K562 (cell line): ENCODE results near the gene AHCY. TPM values are rescaled to one million over a fixed set of nuclear protein-coding genes. Genes with fewer than 3 reads are reported as not detected.
"Not testable (repeated sequence)": the region's sequence is repeated elsewhere in the genome, so short reads cannot be mapped to it uniquely, and the experiment has no call there.

Experiments used
- ATAC-seq: fragments of 200-7000 bp; cut with Tn5 transposase; 3 replicates; pipeline ENCODE4 v1.9.1; 2020; ENCODE audit warnings: moderate library complexity
- BruUV-seq: library from RNA; stranded (reverse); fragments of 400-500 nt; replicated peaks from 2 replicates; lab custom pipeline; 2021; lab: Mats Ljungman, UMichigan
- CTCF ChIA-PET: fragments of 300-600 bp; formaldehyde crosslinking; extraction: SDS; loops from one replicate; lab custom pipeline; 2021; ENCODE audit warnings: low intra/inter-chr PET ratio; lab: Yijun Ruan, JAX
- POLR2A ChIA-PET: fragments of 300-600, 350-650 bp; sonication (Branson Sonifier 250); formaldehyde crosslinking; extraction: SDS; loops from one replicate; lab custom pipeline; 2021; ENCODE audit warnings: antibody characterized with exemption, inconsistent platforms; lab: Yijun Ruan, JAX
- DNase-seq, 4 experiments: peaks; one replicate each; pipeline versions ENCODE4 v3.0.0 to v3.0.0-alpha.2; 2011 to 2018; ENCODE audit warnings: low spot score in 3 of 4, mixed read lengths in 3 of 4; ENCODE audit errors: extremely low read depth in 1 of 4
- FAIRE-seq: peaks from 2 replicates; lab custom pipeline; 2011; peaks lifted over from hg19 to GRCh38; lab: Jason Lieb, UNC
- H2AFZ ChIP-seq: 2 replicates; pipeline ENCODE4 v1.6.0; 2011; ENCODE audit warnings: low read depth, low read length, control low read depth, inconsistent platforms
- H3K27ac ChIP-seq: fragments of 200-600 bp; 3 replicates; pipeline ENCODE4 v1.8.0; 2011; ENCODE audit warnings: low read depth, mild to moderate bottlenecking, control low read depth, inconsistent platforms, low read length, moderate library complexity, mixed read lengths; ENCODE audit errors: extremely low read depth
- H3K27me3 ChIP-seq, 2 experiments: fragments of 300-600 bp in 1 of 2; 2 replicates in 1 of 2; 3 replicates in 1 of 2; pipeline versions ENCODE4 v1.6.0 to v1.8.0; 2011; ENCODE audit warnings: inconsistent platforms in 2 of 2, low read length in 2 of 2, mild to moderate bottlenecking in 1 of 2, mixed read lengths in 1 of 2, moderate library complexity in 1 of 2; ENCODE audit not compliant: control insufficient read depth in 2 of 2, insufficient read depth in 2 of 2
- H3K36me3 ChIP-seq: fragments of 300-600 bp; 3 replicates; pipeline ENCODE4 v1.8.0; 2011; ENCODE audit warnings: mild to moderate bottlenecking, low read length, inconsistent platforms; ENCODE audit not compliant: control insufficient read depth, insufficient read depth
- H3K4me1 ChIP-seq, 2 experiments: fragments of 200-600 bp in 1 of 2; replicated peaks in 1 of 2; 2 replicates in 1 of 2; 3 replicates in 1 of 2; pipeline versions ENCODE4 v1.5.1 to v1.8.0; 2011; ENCODE audit warnings: inconsistent platforms in 2 of 2, low read length in 2 of 2, mild to moderate bottlenecking in 1 of 2, mixed read lengths in 1 of 2, moderate library complexity in 1 of 2; ENCODE audit not compliant: control insufficient read depth in 2 of 2, insufficient read depth in 2 of 2
- H3K4me2 ChIP-seq: 2 replicates; pipeline ENCODE4 v1.6.1; 2011; ENCODE audit warnings: low read length, control low read depth, inconsistent platforms, mixed read lengths; ENCODE audit not compliant: insufficient read depth
- H3K4me3 ChIP-seq: fragments of 200-600 bp; sonication (generic), shearing (Covaris generic); 2 replicates; pipeline ENCODE4 v1.5.1; 2016; ENCODE audit warnings: control low read depth, inconsistent platforms
- H3K79me2 ChIP-seq: fragments of 200-600 bp; 3 replicates; pipeline ENCODE4 v1.8.0; 2011; ENCODE audit warnings: low read length, inconsistent platforms; ENCODE audit not compliant: control insufficient read depth, insufficient read depth
- H3K9ac ChIP-seq, 2 experiments: 2 replicates each; pipeline versions ENCODE4 v1.6.0 to v1.6.1; 2011; ENCODE audit warnings: low read depth in 2 of 2, low read length in 2 of 2, control low read depth in 1 of 2, inconsistent platforms in 1 of 2, mild to moderate bottlenecking in 1 of 2, mixed read lengths in 1 of 2; ENCODE audit not compliant: insufficient read depth in 1 of 2
- H3K9me1 ChIP-seq: one replicate; pipeline ENCODE4 v1.6.0; 2011; ENCODE audit warnings: inconsistent platforms, mild to moderate bottlenecking, low read length, moderate library complexity; ENCODE audit not compliant: control insufficient read depth, insufficient read depth
- H3K9me3 ChIP-seq: replicated peaks from 2 replicates; pipeline ENCODE4 v1.5.1; 2011; ENCODE audit warnings: low read depth, low read length, inconsistent platforms; ENCODE audit not compliant: control insufficient read depth, insufficient read depth
- H4K20me1 ChIP-seq: replicated peaks from 2 replicates; pipeline ENCODE4 v1.6.1; 2011; ENCODE audit warnings: low read length, inconsistent platforms, mixed read lengths; ENCODE audit not compliant: control insufficient read depth, insufficient read depth
- CTBP1 ChIP-seq: fragments of 450-650 bp; IDR thresholded peaks from 2 replicates; pipeline ENCODE4 v1.6.1; 2016; ENCODE audit warnings: borderline replicate concordance
- HDAC1 ChIP-seq, 2 experiments: fragments of 450-650 bp; IDR thresholded peaks; 2 replicates each; pipeline ENCODE4 v1.6.1; 2016 to 2017; ENCODE audit warnings: inconsistent platforms in 1 of 2, mild to moderate bottlenecking in 1 of 2, moderate library complexity in 1 of 2
- NFYB ChIP-seq: IDR thresholded peaks from 2 replicates; pipeline ENCODE4 v1.6.1; 2011; ENCODE audit warnings: mild to moderate bottlenecking, moderate library complexity; ENCODE audit not compliant: insufficient read length; ENCODE audit errors: extremely low read depth
- RNF2 ChIP-seq: sonication (generic); IDR thresholded peaks from 2 replicates; pipeline ENCODE4 v1.6.1; 2016
- SNIP1 ChIP-seq: fragments of 450-650 bp; IDR thresholded peaks from 2 replicates; pipeline ENCODE4 v1.7.1; 2017; ENCODE audit warnings: low read depth, mild to moderate bottlenecking
- TFAM ChIP-seq: fragments of 250-450 bp; sonication (Bioruptor Pico); conservative IDR thresholded peaks from 2 replicates; pipeline ENCODE4 v1.5.0; 2021; ENCODE audit warnings: mild to moderate bottlenecking, moderate library complexity
- THRAP3 ChIP-seq: fragments of 450-650 bp; IDR thresholded peaks from 2 replicates; pipeline ENCODE4 v1.6.1; 2016; ENCODE audit warnings: mild to moderate bottlenecking, inconsistent platforms, borderline replicate concordance
- ZNF589 ChIP-seq: fragments of 200-800 bp; sonication (Bioruptor generic); IDR thresholded peaks from 2 replicates; pipeline ENCODE4 v1.6.1; 2016; ENCODE audit warnings: low read depth, missing genetic modification characterization, missing compliant biosample characterization
- WGBS: fragments of 100-300 bp; shearing (Covaris generic); methylation state at CpG from one replicate; pipeline ENCODE4 v1.1.6; 2016; ENCODE audit warnings: low coverage, mixed read lengths; ENCODE audit not compliant: insufficient coverage; ENCODE audit errors: missing lambda C conversion rate; 5-methylcytosine and 5-hydroxymethylcytosine counted together
- in situ Hi-C: fragments of 300-500 bp; cut with MboI; formaldehyde crosslinking; loops from 4 replicates; pipeline ENCODE4 v1.15.0; 2018; ENCODE audit warnings: inconsistent platforms, mixed read lengths
- intact Hi-C: fragments of 100-400 bp; cut with micrococcal nuclease; formaldehyde crosslinking; loops from 2 replicates; pipeline ENCODE4 v1.14.2; 2022
- polyA plus RNA-seq, 8 experiments: library from polyadenylated mRNA; depleted of rRNA in 4 of 8; stranded (reverse) in 5 of 8; unstranded in 3 of 8; fragments of >200 nt; fragmentation: Nextera tagmentation in 2 of 8; fragmentation: Illumina TruSeq in 1 of 8; extraction: Ambion mirVana in 2 of 8; extraction: Trizol in 1 of 8; gene quantifications; 2 replicates each; pipeline versions ENCODE4 v1.2.1 to v1.2.3, GENCODE V29; 2011 to 2014; ENCODE audit warnings: inconsistent platforms in 1 of 8, missing spikeins in 1 of 8
- total RNA-seq, 7 experiments: library from RNA; depleted of rRNA in 6 of 7; stranded (reverse); fragments of >200 nt in 6 of 7; fragmentation: Illumina TruSeq in 2 of 7; extraction: Trizol in 2 of 7; gene quantifications; 2 replicates each; pipeline versions ENCODE4 v1.2.1 to v1.2.3, GENCODE V29; 2011 to 2021; ENCODE audit warnings: low replicate concordance in 1 of 7
- TF ChIP-seq, protein P1 (sequence below), 2 experiments: fragments of 450-650 bp; IDR thresholded peaks; 2 replicates each; pipeline ENCODE4 v1.6.1; 2018; ENCODE audit warnings: mild to moderate bottlenecking in 2 of 2, low read depth in 1 of 2; ENCODE audit not compliant: partially characterized antibody in 2 of 2

AHCY gene
- total and polyA plus RNA-seq, 9 of the 15 experiments (the other 6 are each of a cell fraction or from before 2014, with no cell fraction given): 82.5 to 269 (median 190) TPM

DNA sequence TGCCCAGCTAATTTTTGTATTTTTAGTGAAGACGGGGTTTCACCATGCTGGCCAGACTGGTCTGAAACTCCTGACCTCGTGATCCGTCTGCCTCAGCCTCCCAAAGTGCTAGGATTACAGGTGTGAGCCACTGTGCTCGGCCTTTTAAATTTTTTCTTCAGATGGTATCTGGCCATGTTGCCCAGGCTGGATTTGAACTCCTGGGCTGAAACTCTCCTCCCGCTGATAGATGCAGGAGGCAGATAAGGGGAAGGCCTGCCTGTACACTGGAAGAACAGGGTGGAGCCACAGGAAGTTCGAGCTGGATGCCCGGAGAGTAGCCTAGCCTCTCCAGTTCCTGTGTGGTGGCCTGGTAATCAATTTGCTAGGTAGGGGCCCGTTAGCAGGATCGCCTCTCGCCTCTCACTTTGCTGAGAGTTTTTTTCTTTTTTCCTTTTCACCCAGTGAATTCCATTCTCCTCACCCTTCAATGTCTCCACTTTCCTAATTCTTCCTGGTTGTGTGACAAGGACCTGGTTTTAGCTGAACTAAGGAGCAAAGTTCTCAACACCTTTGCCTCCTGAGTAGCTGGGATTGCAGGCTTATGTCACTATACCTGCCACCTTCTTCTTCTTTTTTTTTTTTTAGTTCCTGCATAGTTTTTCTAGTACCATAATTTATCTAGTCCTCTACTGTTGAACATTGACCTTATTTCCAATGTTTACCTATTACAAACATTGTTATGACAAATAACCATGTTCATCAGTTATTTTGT, 40.5 kb upstream of the AHCY start (continued):
- TF ChIP-seq ZNF589 (CRISPR knock-in tag) (no peak), TFAM (CRISPR knock-in tag) (no peak), SNIP1 (no peak), THRAP3 (no peak), HDAC1 (IDR thresholded peaks at IDR 0.05) (no peak), CTBP1 (peak; percentile 64; the same call in 1 of the 2 replicates), RNF2 (no peak), NFYB (no peak)
- TF ChIP-seq, protein P1, sequence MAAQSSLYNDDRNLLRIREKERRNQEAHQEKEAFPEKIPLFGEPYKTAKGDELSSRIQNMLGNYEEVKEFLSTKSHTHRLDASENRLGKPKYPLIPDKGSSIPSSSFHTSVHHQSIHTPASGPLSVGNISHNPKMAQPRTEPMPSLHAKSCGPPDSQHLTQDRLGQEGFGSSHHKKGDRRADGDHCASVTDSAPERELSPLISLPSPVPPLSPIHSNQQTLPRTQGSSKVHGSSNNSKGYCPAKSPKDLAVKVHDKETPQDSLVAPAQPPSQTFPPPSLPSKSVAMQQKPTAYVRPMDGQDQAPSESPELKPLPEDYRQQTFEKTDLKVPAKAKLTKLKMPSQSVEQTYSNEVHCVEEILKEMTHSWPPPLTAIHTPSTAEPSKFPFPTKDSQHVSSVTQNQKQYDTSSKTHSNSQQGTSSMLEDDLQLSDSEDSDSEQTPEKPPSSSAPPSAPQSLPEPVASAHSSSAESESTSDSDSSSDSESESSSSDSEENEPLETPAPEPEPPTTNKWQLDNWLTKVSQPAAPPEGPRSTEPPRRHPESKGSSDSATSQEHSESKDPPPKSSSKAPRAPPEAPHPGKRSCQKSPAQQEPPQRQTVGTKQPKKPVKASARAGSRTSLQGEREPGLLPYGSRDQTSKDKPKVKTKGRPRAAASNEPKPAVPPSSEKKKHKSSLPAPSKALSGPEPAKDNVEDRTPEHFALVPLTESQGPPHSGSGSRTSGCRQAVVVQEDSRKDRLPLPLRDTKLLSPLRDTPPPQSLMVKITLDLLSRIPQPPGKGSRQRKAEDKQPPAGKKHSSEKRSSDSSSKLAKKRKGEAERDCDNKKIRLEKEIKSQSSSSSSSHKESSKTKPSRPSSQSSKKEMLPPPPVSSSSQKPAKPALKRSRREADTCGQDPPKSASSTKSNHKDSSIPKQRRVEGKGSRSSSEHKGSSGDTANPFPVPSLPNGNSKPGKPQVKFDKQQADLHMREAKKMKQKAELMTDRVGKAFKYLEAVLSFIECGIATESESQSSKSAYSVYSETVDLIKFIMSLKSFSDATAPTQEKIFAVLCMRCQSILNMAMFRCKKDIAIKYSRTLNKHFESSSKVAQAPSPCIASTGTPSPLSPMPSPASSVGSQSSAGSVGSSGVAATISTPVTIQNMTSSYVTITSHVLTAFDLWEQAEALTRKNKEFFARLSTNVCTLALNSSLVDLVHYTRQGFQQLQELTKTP (IDR thresholded peaks at IDR 0.05; ENCODE audit: low read depth in 1 of 2, partially characterized antibody in 2 of 2): peak in 1 of 2 experiments; percentile 75
- TF ChIP-seq, all 486 proteins: peak for 4

DNA sequence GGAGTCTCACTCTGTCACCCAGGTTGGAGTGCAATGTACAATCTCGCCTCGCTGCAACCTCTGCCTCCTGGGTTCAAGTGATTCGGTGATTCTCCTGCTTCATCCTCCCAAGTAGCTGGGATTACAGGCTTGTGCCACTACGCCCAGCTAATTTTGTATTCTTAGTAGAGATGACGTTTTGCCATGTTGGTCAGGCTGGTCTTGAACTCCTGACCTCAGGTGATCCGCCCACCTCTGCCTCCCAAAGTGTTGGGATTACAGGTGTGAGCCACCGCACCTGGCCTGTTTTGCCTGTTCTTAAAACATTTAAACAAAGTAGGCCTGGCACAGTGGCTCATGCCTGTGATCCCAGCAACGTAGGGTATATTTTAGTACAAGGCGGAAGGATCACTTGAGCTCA, 38.0 kb upstream of the AHCY start:
- H3K27me3 ChIP-seq, in situ Hi-C loops, H3K36me3 ChIP-seq, CTCF ChIA-PET, H3K9me3 ChIP-seq, H3K4me1 ChIP-seq, H2AFZ ChIP-seq, H3K79me2 ChIP-seq, POLR2A ChIA-PET, intact Hi-C loops, H3K27ac ChIP-seq, H3K4me3 ChIP-seq, FAIRE-seq, ATAC-seq, H3K9me1 ChIP-seq, DNase-seq, H3K4me2 ChIP-seq, H3K9ac ChIP-seq, BruUV-seq, H4K20me1 ChIP-seq: not testable (repeated sequence)
- 63% methylated on average over 9 of the region's 9 CpGs for WGBS

- WGBS: 69% methylated on average over 10 of the region's 10 CpGs
Observed at GRCh38 chr20:34340726-34341125, 37.6 kb upstream of the AHCY start.

More at GRCh38 chr20:34340726-34341125, 37.6 kb upstream of the AHCY start:
- H4K20me1 ChIP-seq, H3K9me1 ChIP-seq, intact Hi-C loops, ATAC-seq, CTCF ChIA-PET, H3K9me3 ChIP-seq, H3K36me3 ChIP-seq, H3K4me3 ChIP-seq, in situ Hi-C loops, FAIRE-seq, H3K4me1 ChIP-seq, BruUV-seq, H2AFZ ChIP-seq, H3K79me2 ChIP-seq, POLR2A ChIA-PET, H3K9ac ChIP-seq, H3K27ac ChIP-seq, H3K4me2 ChIP-seq, H3K27me3 ChIP-seq: not testable (repeated sequence)
- DNase-seq: peak in 1 of 4 experiments; percentile 1
